K562 (cell line): ENCODE data around the gene SUMF2. TPM values are rescaled to one million over a fixed set of nuclear protein-coding genes. Genes with fewer than 3 reads are reported as not detected.

Source experiments
- ATF3 ChIP-seq, 2 experiments: fragments of 450-650 bp in 1 of 2; sonication (generic) in 1 of 2; formaldehyde crosslinking in 1 of 2; IDR thresholded peaks in 1 of 2; conservative IDR thresholded peaks in 1 of 2; 2 replicates each; pipeline versions ENCODE4 v1.6.1 to v1.8.1; 2016 to 2023; ENCODE audit warnings: mild to moderate bottlenecking in 2 of 2, moderate library complexity in 2 of 2, inconsistent platforms in 1 of 2, missing genetic modification reagents in 1 of 2
- ATF4 ChIP-seq: fragments of 450-650 bp; formaldehyde crosslinking; IDR thresholded peaks from 2 replicates; pipeline ENCODE4 v1.4.0; 2022; ENCODE audit warnings: mild to moderate bottlenecking, moderate library complexity
- CBFA2T3 ChIP-seq: fragments of 450-650 bp; IDR thresholded peaks from 2 replicates; pipeline ENCODE4 v1.6.1; 2017
- ETS2 ChIP-seq: IDR thresholded peaks from 2 replicates; pipeline ENCODE4 v1.6.1; 2016; ENCODE audit warnings: borderline replicate concordance, missing genetic modification characterization, mild to moderate bottlenecking, moderate library complexity, missing compliant biosample characterization; ENCODE audit not compliant: poor library complexity, severe bottlenecking
- IRF2 ChIP-seq: sonication (generic); formaldehyde crosslinking; IDR thresholded peaks from 2 replicates; pipeline ENCODE4 v1.8.1; 2022; ENCODE audit warnings: mild to moderate bottlenecking, missing genetic modification reagents
- KLF16 ChIP-seq: IDR thresholded peaks from 2 replicates; pipeline ENCODE4 v1.6.1; 2016; ENCODE audit warnings: antibody characterized with exemption
- ZFX ChIP-seq: sonication (generic); formaldehyde crosslinking; IDR thresholded peaks from 2 replicates; pipeline ENCODE4 v1.8.0; 2022; ENCODE audit warnings: mild to moderate bottlenecking, missing genetic modification reagents, moderate library complexity
- ZNF507 ChIP-seq: conservative IDR thresholded peaks from 2 replicates; pipeline ENCODE4 v1.6.1; 2017; ENCODE audit warnings: missing genetic modification characterization, missing compliant biosample characterization
- ZNF561 ChIP-seq: fragments of 450-650 bp; formaldehyde crosslinking; conservative IDR thresholded peaks from 2 replicates; pipeline ENCODE4 v1.4.0; 2020; ENCODE audit warnings: mild to moderate bottlenecking, moderate library complexity
- polyA plus RNA-seq, 8 experiments: library from polyadenylated mRNA; depleted of rRNA in 4 of 8; stranded (reverse) in 5 of 8; unstranded in 3 of 8; fragments of >200 nt; fragmentation: Nextera tagmentation in 2 of 8; fragmentation: Illumina TruSeq in 1 of 8; extraction: Ambion mirVana in 2 of 8; extraction: Trizol in 1 of 8; gene quantifications; 2 replicates each; pipeline versions ENCODE4 v1.2.1 to v1.2.3, GENCODE V29; 2011 to 2014; ENCODE audit warnings: inconsistent platforms in 1 of 8, missing spikeins in 1 of 8
- total RNA-seq, 7 experiments: library from RNA; depleted of rRNA in 6 of 7; stranded (reverse); fragments of >200 nt in 6 of 7; fragmentation: Illumina TruSeq in 2 of 7; extraction: Trizol in 2 of 7; gene quantifications; 2 replicates each; pipeline versions ENCODE4 v1.2.1 to v1.2.3, GENCODE V29; 2011 to 2021; ENCODE audit warnings: low replicate concordance in 1 of 7
- TF ChIP-seq, protein P1 (sequence below): fragments of 250-450 bp; sonication (Bioruptor Pico); IDR thresholded peaks from 2 replicates; pipeline ENCODE4 v1.4.0; 2020
- TF ChIP-seq, protein P2 (sequence below): fragments of 450-650 bp; formaldehyde crosslinking; IDR thresholded peaks from 2 replicates; pipeline ENCODE4 v1.4.0; 2020; ENCODE audit warnings: mild to moderate bottlenecking, moderate library complexity

The SUMF2 gene
- total and polyA plus RNA-seq, 9 of the 15 experiments (the other 6 are each of a cell fraction or from before 2014, with no cell fraction given), result 39.0 to 113 (median 67.7) TPM

DNA sequence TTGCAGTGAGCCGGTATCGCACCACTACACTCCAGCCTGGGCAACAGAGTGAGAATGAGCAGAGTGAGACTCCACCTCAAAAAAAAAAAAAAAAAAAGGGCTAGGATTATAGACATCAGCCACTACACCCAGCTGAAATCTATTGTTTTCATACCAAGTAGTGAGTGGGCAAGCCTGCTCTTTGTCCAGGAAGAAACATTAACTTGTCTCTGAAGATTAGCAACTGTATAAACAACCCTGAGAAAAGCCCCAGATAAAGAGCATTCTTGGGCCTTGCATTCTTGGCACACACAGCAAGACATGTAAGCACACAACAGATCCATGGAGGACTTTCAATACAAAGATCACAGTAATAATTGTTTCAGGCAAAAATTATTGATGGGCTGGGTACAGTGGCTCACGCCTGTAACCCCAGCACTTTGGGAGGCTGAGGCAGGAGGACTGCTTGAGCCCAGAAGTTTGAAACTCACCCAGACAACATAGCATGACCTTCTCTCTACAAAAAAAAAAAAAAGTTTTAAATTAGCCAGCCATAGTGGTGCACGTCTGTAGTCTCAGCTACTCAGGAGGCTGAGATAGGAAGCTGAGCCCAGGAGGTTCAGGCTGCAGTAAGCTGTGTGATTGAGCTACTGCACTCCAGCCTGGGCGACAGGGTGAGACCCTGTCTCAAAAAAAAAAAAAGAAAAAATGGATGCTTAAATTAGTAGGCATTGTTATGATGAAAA lies 17.2 kb upstream of the SUMF2 start (continued):
- TF ChIP-seq, protein P1, sequence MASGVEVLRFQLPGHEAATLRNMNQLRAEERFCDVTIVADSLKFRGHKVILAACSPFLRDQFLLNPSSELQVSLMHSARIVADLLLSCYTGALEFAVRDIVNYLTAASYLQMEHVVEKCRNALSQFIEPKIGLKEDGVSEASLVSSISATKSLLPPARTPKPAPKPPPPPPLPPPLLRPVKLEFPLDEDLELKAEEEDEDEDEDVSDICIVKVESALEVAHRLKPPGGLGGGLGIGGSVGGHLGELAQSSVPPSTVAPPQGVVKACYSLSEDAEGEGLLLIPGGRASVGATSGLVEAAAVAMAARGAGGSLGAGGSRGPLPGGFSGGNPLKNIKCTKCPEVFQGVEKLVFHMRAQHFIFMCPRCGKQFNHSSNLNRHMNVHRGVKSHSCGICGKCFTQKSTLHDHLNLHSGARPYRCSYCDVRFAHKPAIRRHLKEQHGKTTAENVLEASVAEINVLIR (CRISPR knock-in tag), result no peak
- no peak for TF ChIP-seq ATF4 (CRISPR knock-in tag)
- TF ChIP-seq, protein P2, sequence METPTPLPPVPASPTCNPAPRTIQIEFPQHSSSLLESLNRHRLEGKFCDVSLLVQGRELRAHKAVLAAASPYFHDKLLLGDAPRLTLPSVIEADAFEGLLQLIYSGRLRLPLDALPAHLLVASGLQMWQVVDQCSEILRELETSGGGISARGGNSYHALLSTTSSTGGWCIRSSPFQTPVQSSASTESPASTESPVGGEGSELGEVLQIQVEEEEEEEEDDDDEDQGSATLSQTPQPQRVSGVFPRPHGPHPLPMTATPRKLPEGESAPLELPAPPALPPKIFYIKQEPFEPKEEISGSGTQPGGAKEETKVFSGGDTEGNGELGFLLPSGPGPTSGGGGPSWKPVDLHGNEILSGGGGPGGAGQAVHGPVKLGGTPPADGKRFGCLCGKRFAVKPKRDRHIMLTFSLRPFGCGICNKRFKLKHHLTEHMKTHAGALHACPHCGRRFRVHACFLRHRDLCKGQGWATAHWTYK (CRISPR knock-in tag), result no peak
- peak; percentile 32; the same call in 1 of the 2 replicates for TF ChIP-seq CBFA2T3
- TF ChIP-seq ZFX (CRISPR knock-in tag), result 0 out of 2 replicates have a peak, but pooled peaks have one; percentile 30
- no peak for TF ChIP-seq ETS2 (tag)
- TF ChIP-seq KLF16, result no peak
- no peak for TF ChIP-seq ATF3 (IDR thresholded peaks at IDR 0.05)
- TF ChIP-seq ATF3 (CRISPR knock-in tag; conservative IDR thresholded peaks at IDR 0.05), result no peak
- no peak for TF ChIP-seq ZNF561 (CRISPR knock-in tag)
- no peak for TF ChIP-seq IRF2
- TF ChIP-seq ZNF507, result no peak
